GM19397 (cell line): Measurements from ENCODE around the gene ABCB9.
A peak's percentile ranks its signal among the peaks of the same experiment; 100 is the strongest.
"Not testable (repeated sequence)": the region's sequence is repeated elsewhere in the genome, so short reads cannot be mapped to it uniquely, and the experiment has no call there.

Source experiments
- ATAC-seq: cut with Tn5 transposase; IDR thresholded peaks from one replicate; pipeline ENCODE4 v1.9.1; 2021; ENCODE audit warnings: mild to moderate bottlenecking, moderate library complexity; ENCODE audit not compliant: unreplicated experiment

ABCB9 gene

DNA sequence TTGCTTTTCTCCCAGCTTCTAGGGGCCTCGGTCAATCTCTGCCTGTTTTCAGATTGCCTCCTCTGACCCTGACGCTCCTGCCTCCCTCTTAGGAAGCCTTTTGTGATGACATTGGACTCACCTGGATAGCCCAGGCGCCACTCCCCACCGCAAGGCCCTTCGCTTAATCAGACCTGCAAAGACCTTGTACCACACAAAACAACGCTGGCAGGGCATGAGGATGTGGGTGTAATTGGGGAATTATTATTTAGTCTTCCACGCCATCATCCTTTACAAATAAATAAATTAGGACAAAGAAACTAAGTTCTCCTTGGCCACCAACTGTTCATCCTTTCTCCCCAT, 62.6 kb downstream of the ABCB9 start:
- no peak for ATAC-seq

DNA sequence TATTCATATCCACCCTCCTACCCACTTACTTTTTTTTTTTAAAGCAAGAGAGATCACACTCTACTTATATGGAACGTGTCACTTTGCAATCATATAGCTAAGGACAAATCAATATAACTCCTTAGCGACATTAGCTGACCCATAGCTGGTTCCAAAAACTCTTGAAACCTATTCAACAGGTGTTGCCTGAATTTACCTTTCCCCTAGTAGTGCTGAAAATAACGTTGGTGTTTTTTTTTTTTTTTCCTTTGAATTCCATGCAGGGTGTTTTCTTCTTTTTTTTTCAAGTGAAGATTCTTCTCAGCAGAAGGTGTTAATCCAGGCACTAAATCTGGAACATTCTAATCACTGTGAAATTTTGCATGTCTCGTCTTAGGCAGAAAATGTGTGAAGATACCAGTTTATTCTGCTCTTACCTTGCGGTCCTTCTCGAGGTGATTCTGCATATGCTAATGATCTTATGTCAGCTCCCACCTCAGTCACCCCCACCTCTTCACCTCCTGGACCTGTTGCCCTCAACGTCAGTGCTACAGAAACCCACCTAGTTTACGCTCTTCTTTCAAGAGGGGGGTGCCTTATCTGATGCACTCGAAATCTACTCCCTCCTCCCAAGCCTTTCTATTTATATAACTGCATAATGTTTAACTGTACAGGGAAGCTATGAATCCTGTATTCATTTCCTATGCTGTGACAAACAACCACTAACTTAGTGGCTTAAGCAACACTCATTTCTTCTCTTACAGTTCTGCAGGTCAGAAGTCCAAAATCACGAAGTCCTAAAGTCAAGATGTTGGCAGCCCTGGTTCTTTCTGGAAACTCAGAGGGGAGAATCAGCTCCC, 63.2 kb downstream of the ABCB9 start:
- ATAC-seq: no peak

DNA sequence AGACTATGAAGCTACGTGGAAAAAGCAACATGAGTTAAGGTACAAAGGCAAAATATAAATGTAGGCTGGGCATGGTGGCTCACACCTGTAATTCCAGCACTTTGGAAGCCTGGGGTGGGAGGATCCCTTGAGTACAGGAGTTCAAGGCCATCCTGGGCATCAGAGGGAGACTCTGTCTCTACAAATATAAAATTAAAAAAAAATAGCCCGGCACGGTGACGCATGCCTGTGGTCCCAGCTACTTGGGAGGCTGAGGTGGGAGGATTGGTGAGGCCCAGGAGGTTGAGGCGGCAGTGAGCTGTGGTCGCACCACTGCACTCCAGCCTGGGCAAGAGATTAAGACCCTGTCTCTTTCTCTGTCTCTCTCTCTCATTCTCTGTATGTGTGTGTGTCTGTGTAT, 66.4 kb downstream of the ABCB9 start:
- no peak for ATAC-seq

DNA sequence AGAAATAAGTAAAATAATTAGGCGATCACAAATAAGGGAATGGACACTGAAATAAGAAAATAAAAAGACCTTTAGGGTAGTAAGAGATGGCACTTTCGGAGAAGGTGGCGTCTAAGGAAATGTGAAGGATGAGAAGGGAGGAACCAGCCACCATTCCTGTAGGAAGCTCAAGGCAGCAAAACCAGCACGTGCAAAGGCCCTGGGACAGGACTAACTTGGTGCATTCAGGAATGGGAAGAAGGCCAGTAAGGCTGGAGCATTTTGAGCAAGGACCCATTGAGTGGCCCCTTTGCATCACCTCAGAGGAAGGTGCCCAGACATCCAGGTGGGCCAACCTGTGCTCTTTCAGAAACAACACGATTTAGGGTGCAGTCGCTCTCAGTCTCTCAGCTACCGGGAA, 69.6 kb downstream of the ABCB9 start:
- no peak for ATAC-seq

DNA sequence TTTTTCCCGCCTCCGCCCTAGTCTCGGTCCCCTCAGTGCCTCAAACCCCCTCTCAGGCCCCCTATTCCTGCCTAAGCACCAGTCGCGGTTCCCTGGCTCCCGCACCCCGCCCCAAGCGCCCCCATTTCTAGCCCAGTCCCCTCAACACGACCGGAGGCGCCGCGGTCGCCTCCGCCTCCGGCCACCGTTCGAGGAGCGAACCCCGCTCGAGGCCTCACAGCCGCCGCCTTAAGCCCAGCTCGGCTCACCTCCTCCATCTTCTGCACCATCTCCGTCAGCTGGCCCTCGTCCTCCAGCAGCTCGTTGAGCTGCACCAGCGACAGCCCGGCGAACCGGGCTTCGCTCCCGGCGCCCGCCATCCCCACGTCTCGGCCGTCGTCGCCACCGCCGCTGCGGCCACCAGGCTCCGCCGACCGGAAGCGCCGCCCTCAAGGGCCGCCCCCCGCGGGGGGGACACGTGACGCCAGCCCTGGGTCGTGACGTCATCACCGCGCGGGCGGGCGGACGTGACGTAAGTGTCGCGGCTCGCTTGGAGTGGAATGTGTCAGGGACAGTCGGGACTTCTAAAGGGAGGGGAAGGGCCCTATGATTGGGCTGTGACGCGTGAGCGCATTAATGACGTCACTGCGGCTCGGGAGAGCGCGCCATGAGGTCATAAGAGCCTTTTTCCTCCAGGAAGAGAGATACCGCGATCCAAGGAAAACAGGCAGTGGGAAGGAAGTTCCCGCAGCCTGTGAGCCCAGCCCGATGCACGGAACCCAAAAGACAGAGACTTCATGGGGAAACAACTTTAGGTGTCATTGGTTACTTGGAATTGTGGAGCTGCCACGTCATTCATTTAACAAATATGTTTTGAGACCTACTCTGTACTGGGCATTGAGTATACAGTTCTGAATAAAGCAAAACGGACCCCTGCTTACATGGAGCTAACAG, 70.3 kb downstream of the ABCB9 start, which contains the start of gene VPS37B:
Gene VPS37B, minus strand, starts transcription at position 421 of the 933 bp plus-strand sequence. Its CDS starts 62 bp downstream, at position 359.
- ATAC-seq: peak; percentile 58

DNA sequence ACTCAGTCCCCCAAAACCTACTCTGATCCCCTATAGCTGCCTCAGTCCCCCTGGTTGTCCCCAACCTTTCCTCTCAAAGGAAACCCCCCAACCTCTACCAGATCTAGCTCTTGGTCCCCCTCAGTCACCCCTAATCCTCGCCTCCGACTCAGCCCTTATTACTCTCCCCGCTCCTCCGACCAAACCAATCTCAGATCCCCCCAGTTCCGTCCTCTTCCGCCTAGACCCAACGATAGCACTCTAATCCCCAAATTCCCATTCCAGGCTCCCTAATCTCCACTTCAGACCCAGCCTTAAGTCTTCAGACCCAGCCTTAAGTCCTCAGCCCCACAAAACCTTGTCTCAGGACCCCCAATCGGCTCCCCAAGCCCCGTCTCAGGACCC, 71.0 kb downstream of the ABCB9 start:
- no peak for ATAC-seq

DNA sequence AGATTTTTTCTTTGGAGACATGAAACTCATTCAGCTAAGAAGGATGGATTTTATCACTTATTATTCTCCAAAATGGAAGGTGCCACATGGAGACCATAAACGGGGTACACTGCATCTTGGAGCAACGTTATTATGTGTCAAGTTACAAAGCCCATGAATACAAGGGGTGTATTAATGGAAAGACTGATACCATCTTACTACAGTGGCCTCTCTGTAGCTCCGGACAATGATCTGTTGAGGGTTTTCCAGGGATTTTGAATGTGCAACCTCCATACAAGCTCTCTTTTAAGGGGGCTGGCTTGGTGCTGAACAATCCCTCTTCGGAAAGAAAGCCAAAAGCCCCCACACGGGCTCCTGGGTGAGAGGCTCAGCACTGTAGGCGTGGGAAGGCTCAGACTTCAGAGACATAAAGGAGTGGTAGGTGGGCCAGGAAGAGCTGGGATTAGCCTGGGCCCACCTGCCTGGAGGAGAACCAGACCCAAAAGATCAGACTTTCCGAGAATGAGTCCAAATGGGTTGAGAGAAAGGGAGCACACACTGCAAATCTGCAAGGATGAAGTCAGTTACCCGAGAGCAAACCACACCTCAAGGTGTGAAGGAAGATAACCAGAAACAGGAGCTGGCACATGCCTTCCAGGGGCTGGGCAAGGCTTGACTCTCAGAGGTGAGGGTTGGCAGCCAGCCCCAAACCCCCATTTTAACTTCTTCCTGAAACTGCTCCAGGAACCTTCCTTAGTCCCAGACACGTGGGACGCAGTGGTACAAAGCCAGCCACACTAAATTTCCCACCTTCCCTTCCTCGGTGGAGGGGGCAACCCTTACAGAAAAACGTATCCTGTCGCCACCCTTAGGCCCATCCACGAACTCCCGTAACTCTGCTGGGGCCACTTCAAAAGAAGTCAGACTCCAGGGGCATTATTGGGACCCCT, 71.8 kb downstream of the ABCB9 start:
- no peak for ATAC-seq

DNA sequence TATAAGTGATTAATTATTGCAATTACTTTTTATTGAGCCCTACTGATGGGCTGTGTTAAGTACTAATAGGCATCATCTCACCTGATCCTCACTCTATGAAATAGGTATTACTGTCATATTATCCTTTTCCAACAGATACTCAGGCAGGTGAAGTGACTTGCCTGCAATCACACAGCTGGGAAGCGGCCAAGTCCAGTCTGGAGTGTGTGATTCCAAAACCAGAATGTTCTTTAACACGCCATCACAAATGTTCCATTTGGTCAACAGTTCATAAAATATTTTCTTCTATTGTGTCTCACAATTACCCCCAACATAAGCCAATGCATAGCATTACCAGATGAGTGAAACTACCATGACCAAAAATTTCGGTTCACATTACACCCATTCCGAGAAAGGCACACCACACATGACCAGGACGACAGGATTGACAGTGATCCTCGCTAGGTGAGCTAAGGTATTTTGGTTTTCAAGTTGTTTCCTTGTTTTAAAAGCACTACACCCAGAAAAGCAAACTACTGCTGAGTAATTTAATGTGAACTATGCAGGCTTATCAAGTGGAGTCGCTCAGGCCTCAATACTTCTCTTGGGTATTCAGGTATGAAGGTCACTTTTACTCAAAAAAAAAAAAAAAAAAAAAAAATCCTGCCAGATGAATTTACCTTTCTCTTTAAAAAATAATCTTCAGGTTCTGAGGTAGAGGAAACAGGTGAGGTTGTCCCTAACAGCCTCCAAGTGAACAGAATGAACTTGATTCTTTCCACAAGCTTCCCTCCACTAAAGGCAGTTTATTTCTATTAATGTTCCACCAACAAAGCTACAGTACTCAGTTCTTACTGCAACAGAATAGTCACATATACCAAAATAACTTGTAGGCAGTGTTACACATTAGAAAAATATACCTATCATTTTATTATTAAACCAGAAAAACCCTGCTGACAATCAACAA, 72.8 kb downstream of the ABCB9 start:
- ATAC-seq: no peak

DNA sequence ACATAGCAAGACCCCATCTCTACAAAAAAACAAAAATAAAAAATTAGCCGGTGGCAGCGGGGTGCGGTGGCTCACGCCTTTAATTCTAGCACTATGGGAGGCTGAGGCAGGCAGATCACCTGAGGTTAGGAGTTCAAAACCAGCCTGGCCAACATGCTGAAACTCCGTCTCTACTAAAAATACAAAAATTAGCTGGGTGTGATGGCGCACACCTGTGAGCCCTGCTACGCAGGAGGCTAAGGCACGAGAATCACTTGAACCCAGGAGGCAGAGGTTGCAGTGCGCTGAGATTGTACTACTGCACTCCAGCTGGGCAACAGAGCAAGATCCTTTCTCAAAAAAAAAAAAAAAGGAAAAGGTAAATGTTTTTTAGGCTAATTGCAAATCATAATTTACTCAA, 73.5 kb downstream of the ABCB9 start:
- not testable (repeated sequence) for ATAC-seq

DNA sequence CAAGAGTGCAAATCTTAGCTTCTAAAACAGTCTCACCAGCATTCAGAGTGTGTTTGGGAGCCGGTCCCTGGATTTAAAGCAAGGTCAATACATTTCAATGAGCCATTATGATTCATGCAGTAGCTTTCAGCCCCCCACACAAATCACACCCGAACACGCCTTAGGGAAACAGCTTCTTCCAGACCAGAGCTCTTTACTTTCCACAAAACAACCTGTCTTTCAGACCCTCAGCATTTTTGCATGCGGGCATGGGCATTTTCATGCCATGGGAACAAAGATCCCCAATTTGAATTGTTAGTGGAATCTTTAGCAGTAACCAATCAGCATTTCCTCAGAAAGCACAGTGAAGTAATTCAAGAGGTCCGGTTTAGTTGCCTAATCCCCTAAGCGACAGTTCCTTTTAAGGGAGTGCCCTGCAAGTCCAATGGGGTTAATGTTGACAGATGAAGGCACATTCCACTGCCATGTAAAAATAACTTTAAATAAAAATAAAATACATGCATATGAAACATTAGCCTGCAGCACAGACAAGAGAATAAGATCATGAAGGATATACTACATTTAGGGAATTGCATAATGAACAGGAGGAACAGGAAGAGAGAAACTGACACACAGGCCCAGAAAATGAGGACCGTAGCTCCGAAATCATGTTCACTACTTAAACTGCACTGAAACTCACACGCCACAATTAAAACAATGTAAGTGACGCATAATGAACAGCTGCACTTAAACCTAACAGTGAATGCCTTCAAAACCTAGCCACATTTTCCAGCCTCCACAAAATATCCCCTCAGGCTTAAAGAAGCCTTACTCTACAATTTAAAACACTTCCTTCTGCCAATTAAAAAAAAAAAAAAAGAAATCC, 74.4 kb downstream of the ABCB9 start:
- ATAC-seq: no peak

DNA sequence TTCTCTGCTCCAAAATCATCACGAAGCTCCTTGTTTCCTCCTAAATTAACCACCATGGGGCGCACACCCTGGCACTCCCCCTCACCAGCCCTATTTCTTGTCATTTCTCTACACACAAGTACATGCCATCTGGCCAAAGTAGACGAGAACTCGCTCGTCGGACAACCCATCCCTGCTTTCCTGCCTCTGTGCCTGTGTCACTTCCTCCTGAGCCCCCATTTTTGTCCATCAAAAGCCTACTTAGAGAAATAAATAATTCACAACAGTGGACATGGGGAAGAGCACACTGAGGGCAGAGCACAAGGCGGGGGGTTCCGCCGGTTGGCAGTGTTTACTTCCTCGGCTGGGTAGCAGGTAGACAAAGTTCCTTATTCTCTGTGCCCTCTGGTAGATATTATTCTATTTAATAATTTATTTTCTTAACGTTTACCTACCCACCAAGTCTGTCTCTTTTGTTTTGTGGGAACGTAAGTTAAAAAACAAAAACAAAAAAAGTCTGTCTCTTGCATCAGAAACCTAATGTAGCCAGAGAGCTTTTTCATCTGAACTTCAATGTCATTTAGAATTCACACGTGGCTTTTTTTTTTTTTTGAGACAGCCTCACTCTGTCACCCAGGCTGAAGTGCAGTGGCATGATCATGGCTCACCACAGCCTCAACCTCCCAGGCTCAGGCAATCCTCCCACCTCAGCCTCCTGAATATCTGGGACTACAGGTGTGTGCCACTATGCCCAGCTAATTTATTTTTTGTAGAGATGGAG, 76.3 kb downstream of the ABCB9 start:
- ATAC-seq: no peak

DNA sequence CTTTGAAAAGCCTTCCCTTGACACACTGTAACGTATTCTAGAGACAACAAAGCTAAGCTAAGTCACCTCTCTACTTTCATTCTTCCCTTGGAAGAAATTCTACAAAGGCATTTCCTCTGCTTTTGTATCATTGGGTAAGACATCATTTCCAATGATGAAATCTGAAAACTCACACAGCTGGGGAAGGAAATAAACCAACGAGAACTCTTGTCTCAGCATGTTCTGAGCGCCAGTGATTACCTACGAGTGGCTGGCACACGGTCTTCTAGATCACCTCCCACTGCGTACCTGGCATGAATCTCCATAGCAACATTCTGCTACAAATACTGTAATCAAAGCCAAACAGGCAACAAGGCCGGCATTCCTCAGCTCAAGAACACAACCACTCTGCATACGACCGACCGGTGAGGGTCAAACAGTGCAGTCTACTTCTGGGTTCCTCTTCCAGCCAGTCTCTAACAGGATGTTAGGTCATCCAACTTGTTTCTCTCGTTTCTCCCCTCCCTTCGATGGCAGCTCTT, 78.0 kb downstream of the ABCB9 start:
- no peak for ATAC-seq

DNA sequence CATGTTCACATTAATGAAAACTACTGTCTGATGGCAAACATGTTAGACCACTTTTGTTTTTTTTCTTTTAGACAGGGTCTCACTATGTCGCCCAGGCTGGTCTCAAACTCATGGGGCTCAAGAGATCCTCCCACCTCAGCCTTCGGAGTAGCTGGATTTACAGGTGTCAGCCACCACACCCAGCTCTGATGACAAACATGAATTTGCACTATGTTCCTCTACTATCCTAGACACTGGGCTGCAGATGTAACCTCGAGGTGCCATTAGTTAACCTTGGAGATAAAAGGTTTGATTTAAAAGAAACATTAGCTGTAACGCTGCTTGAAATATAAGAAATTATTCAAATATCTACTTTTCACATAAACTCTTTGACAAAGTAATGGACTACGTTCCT, 78.4 kb downstream of the ABCB9 start:
- peak; percentile 21 for ATAC-seq

DNA sequence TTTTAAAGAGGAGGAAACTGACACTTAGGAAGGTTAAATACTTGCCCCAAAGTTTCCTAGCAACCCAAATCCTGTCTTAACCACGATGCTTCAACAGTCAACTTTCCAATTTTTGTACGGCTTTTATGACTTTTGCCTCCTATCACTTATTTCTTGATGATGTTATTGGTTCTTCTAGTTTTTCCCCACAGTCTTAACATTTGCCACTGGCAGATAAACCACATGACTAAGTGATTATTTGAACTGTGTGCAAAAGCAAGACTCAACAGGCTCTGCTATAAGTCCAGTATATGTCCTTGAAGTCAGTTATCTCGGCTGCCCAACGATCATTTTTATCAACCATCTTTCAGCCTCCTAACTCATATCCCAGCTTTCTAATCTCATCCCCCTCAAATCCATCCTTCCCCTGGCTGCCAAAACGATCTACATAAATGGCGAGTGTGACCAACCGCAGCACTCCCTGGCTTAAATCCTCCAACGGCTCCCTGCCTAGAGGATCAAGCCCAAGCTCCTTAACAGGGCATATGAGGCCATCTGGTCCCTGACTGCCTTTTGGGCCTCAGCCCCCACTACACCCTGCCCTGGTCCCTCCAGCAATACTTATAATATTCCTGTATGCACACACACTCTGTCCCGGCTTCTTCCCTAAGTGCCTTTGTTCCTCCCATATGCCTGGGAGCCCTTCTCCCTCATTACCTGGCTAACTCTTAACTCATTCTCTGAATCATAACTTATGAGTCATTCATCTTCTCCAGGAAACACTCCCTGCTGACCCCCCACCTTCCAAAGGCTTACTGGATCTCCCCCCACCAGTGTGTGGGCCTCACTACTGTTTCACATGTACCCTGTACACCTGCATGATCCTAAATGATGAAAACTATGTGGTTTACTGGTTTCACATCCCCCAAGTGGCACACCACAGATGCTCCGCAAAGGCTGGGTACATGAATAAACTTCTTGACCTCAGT, 79.1 kb downstream of the ABCB9 start:
- ATAC-seq: peak; percentile 87

DNA sequence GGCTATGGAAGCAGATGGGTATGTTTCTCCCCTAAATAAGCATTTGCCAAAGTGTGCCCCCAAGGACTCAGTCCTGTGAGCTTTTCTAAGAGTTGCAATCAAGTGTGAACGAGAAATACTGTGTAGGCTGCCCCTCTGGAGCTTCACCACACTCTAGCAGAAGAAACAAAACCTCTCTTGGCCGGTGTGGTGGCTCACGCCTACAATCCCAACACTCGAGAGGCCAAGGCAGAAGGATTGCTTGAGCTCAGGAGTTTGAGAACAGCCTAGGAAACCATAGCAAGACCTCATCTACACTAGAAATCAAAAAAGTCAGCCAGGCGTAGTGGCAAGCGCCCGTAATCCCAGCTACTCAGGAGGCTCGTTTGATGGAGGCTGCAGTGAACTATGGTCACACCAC, 80.1 kb downstream of the ABCB9 start:
- ATAC-seq: no peak

DNA sequence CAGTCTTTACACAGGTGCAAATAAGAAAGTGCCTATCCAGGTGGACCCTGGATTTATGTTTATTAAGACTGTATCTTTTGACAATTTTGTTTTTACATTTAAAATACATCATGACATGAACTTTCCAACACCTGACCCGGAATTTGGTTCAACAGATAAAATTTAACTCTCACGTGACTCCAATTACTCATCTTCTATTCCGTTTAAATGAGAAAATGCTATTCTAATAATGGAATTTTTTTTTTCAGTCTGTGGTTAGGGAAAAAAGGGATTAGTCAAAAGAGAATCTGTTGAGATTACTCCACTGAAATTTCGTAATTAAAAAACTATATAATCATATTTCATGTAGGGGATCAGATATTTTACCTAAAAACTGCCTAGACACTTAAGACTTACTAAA, 81.4 kb downstream of the ABCB9 start:
- ATAC-seq: no peak
